HFF-Myc (cell line): ENCODE data around the gene DNAJC18.

Source experiments
- DNase-seq: peaks from one replicate; pipeline ENCODE4 v3.0.0-alpha.2; 2011; ENCODE audit warnings: low read depth; ENCODE audit errors: extremely low read depth
- H3K4me3 ChIP-seq: replicated peaks from 2 replicates; pipeline ENCODE4 v1.5.1; 2011; ENCODE audit warnings: low read depth, mild to moderate bottlenecking, control low read depth, low read length
- CTCF ChIP-seq: IDR thresholded peaks from 2 replicates; pipeline ENCODE4 v1.5.1; 2012; ENCODE audit warnings: mild to moderate bottlenecking, low read depth, low read length, control low read depth; ENCODE audit errors: missing control alignments

The DNAJC18 gene

GRCh38 chr5:139381837-139382761 lies 57.2 kb downstream of the DNAJC18 start:
- H3K4me3 ChIP-seq, result no peak overlapping the region
- TF ChIP-seq CTCF, result no peak

DNA sequence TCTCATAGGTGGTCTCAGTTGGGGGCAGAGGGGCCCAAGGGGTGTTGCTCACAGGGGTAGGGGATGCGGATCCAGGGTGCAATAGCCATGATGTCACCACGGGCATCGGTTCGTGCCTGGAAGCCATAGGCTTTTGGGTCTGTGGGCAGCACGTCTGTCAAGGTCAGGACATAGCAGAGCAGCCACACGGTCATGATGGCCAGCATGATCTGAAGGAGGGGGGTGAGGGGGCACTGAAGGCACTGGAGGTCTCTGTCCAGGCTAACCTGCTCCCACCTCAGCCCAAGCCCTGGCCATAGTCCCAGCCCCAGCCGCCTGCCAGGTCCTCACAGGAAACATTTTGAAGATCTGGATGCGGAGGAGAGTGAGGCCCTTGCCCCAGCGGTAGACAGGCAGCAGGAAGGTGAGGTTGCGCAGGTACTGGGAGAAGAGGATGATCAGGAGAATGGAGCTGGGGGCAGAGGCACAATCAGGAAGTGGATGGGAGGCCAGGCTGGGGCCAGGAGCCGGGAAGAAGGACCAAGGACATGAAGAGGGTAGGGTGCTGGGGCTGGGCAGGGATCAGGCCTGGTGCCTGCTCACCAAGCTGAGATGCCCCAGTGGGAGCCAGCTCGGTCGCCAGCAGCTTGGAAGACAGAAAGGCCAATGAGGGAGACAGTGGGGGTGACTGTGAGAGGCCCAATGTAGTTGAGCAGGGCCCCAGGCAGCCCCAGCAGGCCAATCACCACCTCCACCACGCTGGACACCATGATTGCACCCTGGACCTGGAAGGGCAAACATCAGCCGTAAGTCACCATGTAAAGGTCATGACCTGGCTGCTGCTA lies 59.5 kb downstream of the DNAJC18 start:
- DNase-seq, result no peak
- no peak for TF ChIP-seq CTCF
- H3K4me3 ChIP-seq, result no peak overlapping the region

More at GRCh38 chr5:139381837-139382761, 57.2 kb downstream of the DNAJC18 start:
- DNase-seq, result no peak

DNA sequence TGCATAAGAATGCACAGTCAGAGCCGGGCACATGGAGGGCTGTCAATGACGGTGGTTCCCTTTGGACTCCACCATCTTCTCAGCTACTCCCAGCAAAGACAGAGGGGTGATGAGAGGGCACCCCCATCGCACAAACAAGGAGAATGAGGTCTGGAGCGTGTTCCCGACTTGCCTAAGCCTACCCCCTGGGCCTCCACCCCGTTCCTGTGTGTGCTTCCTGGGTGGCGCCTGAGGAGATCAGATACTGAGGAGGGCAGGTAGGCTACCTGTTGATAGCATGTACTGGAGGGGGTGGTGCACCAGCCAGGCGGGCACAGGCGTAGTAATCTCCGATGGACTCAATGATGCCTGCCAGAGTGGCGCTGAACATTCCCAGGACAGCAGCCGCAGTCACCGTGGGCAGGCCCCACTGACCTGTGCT lies 60.4 kb downstream of the DNAJC18 start:
- no peak for DNase-seq
- H3K4me3 ChIP-seq, result no peak overlapping the region
- TF ChIP-seq CTCF, result no peak

DNA sequence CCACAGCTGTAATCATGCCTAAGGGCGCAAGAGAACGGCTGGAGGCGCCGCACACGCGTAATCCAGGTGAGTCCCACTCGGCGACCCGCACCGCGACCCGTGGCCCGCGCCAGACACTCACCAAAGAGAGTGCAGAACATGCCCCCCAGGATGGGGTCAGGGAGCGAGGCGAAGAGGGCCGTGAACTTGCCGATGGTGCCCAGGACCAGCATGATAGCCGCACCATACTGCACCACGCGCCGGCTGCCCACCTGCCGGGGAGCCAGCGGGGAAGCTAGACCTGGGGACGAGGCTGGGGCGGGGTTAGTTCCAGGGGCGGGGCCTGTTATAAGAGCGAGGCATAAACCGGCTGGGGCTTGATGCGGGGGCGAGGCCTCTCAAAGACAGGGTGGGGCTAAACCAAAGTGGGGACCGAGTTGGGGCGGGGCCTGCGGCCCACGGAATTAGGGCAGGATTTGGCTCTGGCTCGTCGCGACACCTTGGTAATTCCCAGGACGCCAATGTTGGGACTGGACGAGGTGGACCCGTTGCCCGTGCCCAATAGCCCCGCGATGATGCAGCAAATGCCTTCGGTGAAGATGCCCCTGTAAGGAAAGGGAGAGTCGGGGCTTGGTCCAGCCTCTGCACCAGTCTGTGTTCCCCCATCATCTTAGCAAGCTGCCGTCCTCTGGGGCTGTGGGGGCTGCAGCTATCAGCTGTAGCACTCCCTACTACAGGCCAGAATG lies 61.1 kb downstream of the DNAJC18 start:
- H3K4me3 ChIP-seq, result no peak overlapping the region

GRCh38 chr5:139377226-139377625 lies 62.1 kb downstream of the DNAJC18 start:
- no peak for TF ChIP-seq CTCF
- no peak for DNase-seq

More for the DNA sequence above, 61.1 kb downstream of the DNAJC18 start:
- no peak for DNase-seq
- TF ChIP-seq CTCF, result no peak

DNA sequence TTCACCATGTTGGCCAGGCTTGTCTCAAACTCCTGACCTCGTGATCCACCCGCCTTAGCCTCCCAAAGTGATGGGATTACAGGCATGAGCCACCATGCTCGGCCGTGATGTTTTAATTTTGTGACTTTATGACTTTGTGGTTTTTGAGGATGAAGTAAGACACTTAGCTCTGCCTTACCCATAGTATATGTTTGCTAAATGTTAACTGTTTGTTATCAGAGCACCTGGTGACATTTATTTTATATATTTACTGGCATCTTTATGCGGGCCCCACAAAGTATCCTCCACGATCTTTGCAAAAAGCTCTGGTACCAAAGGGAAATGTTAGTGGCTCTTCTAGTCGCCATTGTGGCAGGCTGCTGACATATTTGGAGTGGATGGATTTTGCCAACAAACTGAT lies 63.0 kb downstream of the DNAJC18 start:
- no peak for TF ChIP-seq CTCF
- no peak overlapping the region for H3K4me3 ChIP-seq
- DNase-seq, result no peak

More at GRCh38 chr5:139377226-139377625, 62.1 kb downstream of the DNAJC18 start:
- H3K4me3 ChIP-seq, result no peak overlapping the region
